ENCODE data around the gene RERE. TPM values are rescaled to one million over a fixed set of nuclear protein-coding genes. Genes with fewer than 3 reads are reported as not detected.

The RERE gene
- total RNA-seq, 2 donors from 2014 or later, result 74.5 to 128 TPM

DNA sequence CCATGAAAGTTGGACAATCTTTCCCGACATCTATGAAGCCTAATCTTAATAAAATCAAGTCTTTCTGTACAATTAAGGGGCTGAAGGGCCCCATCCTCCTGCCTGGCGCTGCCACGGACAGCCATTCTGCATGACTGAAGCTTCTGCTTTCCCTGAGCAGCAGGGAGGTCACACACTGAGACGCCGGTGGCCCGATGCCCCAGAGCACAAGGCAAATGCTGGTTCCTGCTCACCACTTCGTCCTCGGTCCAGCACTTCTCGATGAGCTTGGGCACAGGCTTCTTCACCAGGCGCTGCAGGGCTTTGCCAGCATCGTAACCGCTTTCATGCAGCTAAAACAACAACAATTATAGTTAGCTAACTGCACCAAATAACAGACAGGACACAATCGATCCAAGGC, 351.7 kb downstream of the RERE start:
- Histone ChIP-seq H3K4me1 (peaks cover 47% of the 10 kb centered on the region), H3K9me3 (no peaks in the 10 kb centered on the region), H3K4me3 (no peak overlapping the region), H3K27me3 (no peaks in the 10 kb centered on the region), H3K36me3 (replicated peaks in 1 of 2; ENCODE audit: insufficient read depth in 1 of 2, low read depth in 2 of 2) (no peaks in the 10 kb centered on the region), H3K27ac (no peak overlapping the region)
- DNase-seq (no peak), ATAC-seq (no peak)
- TF ChIP-seq, protein P1, sequence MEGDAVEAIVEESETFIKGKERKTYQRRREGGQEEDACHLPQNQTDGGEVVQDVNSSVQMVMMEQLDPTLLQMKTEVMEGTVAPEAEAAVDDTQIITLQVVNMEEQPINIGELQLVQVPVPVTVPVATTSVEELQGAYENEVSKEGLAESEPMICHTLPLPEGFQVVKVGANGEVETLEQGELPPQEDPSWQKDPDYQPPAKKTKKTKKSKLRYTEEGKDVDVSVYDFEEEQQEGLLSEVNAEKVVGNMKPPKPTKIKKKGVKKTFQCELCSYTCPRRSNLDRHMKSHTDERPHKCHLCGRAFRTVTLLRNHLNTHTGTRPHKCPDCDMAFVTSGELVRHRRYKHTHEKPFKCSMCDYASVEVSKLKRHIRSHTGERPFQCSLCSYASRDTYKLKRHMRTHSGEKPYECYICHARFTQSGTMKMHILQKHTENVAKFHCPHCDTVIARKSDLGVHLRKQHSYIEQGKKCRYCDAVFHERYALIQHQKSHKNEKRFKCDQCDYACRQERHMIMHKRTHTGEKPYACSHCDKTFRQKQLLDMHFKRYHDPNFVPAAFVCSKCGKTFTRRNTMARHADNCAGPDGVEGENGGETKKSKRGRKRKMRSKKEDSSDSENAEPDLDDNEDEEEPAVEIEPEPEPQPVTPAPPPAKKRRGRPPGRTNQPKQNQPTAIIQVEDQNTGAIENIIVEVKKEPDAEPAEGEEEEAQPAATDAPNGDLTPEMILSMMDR (IDR thresholded peaks at IDR 0.05), result no peak
- no peak for TF ChIP-seq POLR2A (IDR thresholded peaks at IDR 0.05)
- 77 to 85% methylated on average over 12 to 13 of the region's 13 CpGs for WGBS, 2 donors
- intact Hi-C loops (cut with DNase I), result no loop called here

DNA sequence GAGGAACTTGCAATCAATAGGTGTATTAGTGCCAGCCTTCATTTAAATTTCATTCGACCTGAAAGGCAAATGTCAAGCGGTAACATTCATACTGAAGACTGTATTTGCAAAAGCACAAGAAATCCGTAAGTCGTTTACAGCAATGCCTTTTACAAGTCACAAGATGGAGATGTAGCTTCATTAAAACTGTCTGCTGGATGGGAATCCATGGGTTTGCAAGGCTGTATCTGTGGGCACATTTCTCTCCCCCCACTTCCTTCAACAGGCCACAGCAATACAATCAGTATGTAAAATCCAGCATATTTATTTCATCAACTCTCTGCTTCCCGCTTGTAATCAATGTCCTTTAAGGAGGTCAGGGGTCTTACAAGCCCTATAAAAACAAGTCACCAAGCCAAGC, 352.4 kb downstream of the RERE start:
- TF ChIP-seq, protein P1 (IDR thresholded peaks at IDR 0.05), result no peak
- no peak for TF ChIP-seq POLR2A (IDR thresholded peaks at IDR 0.05)
- H3K27me3 ChIP-seq, result no peaks in the 10 kb centered on the region
- H3K4me3 ChIP-seq, result no peak overlapping the region
- intact Hi-C loops (cut with DNase I), result no loop called here
- no peak for DNase-seq
- WGBS, 2 donors, result 80 to 81% methylated on average over 5 of the region's 5 CpGs
- peaks cover 47% of the 10 kb centered on the region for H3K4me1 ChIP-seq
- H3K9me3 ChIP-seq, result no peaks in the 10 kb centered on the region
- H3K27ac ChIP-seq, result peak overlapping the region in 1 of 4 donors; percentile 61
- no peaks in the 10 kb centered on the region for H3K36me3 ChIP-seq (replicated peaks in 1 of 2; ENCODE audit: insufficient read depth in 1 of 2, low read depth in 2 of 2)
- no peak for ATAC-seq

DNA sequence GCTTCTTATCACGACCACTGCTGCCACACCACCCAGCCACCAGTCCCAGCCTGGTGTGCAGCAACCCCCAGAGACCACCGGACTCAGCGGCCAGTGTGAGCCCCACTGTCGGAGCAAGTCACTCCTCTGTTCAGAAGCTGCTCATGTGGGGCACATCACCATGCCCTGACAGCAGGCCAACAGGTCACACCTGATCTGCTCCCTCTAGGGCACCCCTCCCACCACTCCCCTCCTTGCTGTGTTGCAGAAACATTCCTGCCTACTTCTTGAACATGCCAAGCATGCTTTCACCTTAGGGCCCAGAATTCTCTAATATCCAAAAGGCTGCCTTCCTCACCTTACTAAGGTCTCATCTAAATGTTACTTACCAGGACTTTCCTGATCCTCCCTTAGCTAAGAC, 353.1 kb downstream of the RERE start:
- H3K27me3 ChIP-seq, result no peaks in the 10 kb centered on the region
- peaks cover 47% of the 10 kb centered on the region for H3K4me1 ChIP-seq
- no peaks in the 10 kb centered on the region for H3K9me3 ChIP-seq
- H3K27ac ChIP-seq, result peak overlapping the region in 2 of 4 donors; percentile 61 to 78
- H3K4me3 ChIP-seq, result no peak overlapping the region
- H3K36me3 ChIP-seq (replicated peaks in 1 of 2; ENCODE audit: insufficient read depth in 1 of 2, low read depth in 2 of 2), result no peaks in the 10 kb centered on the region
- intact Hi-C loops (cut with DNase I), result no loop called here
- WGBS, 2 donors, result 83 to 88% methylated on average over 4 of the region's 4 CpGs
- ATAC-seq (no peak), DNase-seq (no peak)
- no peak for TF ChIP-seq POLR2A (IDR thresholded peaks at IDR 0.05)
- TF ChIP-seq, protein P1 (IDR thresholded peaks at IDR 0.05), result no peak

DNA sequence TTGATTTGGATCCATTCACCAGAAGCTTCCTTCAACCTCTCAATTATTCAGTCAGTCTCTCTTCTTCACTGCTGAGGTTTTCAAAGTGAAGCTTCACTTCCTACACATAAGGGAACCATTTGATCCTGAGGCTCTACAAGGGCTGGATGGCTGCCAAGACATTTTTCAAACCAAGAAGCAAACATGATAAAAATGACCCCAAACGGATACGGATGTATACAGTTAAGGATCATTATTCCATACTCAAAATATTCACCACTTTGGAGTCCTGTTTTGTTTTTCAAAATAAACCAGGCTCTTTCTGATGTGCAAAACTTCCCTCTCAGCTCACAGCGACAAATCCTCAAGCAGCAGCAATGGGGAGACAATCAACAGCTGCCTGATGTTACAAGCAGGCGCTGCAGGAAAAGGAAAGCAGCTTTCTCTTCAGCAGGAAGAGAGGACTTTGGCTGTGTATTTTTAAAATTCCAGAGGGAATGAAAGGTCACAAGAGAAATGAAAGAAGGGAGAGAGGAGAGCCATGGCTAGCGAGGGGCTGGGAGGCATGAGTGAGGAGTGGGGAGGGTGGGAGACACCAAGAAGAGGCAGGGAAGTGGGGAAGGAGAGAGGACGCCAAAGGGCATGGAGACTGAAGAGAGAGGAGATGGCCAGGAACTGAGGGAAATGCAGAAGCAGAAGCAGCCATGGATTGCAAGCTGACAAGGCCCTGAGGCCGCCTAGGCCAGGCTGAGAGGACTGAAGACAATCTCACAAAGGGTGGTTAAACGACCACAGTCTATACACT, 354.1 kb downstream of the RERE start:
- Histone ChIP-seq H3K27me3 (no peaks in the 10 kb centered on the region), H3K9me3 (no peaks in the 10 kb centered on the region), H3K4me1 (peaks cover 38% of the 10 kb centered on the region), H3K27ac (peak overlapping the region; percentile 30 to 78 (median 51)), H3K4me3 (no peak overlapping the region), H3K36me3 (replicated peaks in 1 of 2; ENCODE audit: insufficient read depth in 1 of 2, low read depth in 2 of 2) (no peaks in the 10 kb centered on the region)
- peak in 3 of 4 donors; percentile 46 to 61 (median 47) for DNase-seq
- 46 to 51% methylated on average over 8 of the region's 8 CpGs for WGBS, 2 donors
- TF ChIP-seq, protein P1 (IDR thresholded peaks at IDR 0.05), result no peak
- no peak for TF ChIP-seq POLR2A (IDR thresholded peaks at IDR 0.05)
- no peak for ATAC-seq
- intact Hi-C loops (cut with DNase I), result no loop called here

All from body of pancreas (tissue), 4 donors.